NB4 (cell line): ENCODE results near the gene SMPX.
"Not testable (repeated sequence)": the region's sequence is repeated elsewhere in the genome, so short reads cannot be mapped to it uniquely, and the experiment has no call there.

Source experiments
- DNase-seq: peaks from one replicate; pipeline ENCODE4 v3.0.0; 2010; ENCODE audit warnings: low read depth
- H3K4me3 ChIP-seq: one replicate; pipeline ENCODE4 v1.5.1; 2011; ENCODE audit warnings: mild to moderate bottlenecking, low read depth, low read length, moderate library complexity
- MYC ChIP-seq: IDR thresholded peaks from 2 replicates; pipeline ENCODE4 v1.6.1; 2011; ENCODE audit warnings: low read depth, low read length
- POLR2A ChIP-seq: IDR thresholded peaks from 2 replicates; pipeline ENCODE4 v1.6.1; 2011; ENCODE audit warnings: mild to moderate bottlenecking; ENCODE audit not compliant: insufficient read length; ENCODE audit errors: extremely low read depth
- TF ChIP-seq, protein P1 (sequence below): IDR thresholded peaks from 2 replicates; pipeline ENCODE4 v1.6.1; 2011; ENCODE audit warnings: low read depth, low read length
- TF ChIP-seq, protein P2 (sequence below): IDR thresholded peaks from one replicate; pipeline ENCODE4 v1.5.1; 2012; ENCODE audit warnings: low read depth, low read length

SMPX gene

DNA sequence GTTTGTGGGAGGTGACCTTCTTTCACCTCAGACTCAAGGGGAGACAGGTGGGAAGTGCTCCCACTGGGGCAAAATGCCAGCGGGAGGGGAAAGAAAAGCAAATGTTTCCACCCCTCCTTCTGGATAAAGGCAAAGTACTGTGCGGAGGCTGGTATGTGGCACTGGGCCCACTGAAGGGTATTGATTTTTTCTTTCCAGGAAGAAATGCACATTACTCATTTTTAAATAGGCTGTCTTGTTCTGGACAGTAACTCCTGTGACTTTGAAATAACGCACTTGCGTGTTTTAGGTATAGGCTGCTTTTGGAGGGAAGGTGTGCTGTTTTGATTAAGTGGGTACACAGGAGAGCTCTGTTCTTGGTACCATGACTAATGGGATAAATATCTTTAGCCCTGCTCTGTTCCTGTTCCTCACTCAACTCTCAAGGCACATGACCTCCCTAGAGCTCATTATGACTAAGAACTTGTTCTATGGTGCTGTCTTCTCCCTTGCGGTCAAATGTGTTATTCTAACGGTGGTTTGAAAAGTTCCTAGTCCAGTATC lies 40.8 kb upstream of the SMPX start:
- DNase-seq = no peak

DNA sequence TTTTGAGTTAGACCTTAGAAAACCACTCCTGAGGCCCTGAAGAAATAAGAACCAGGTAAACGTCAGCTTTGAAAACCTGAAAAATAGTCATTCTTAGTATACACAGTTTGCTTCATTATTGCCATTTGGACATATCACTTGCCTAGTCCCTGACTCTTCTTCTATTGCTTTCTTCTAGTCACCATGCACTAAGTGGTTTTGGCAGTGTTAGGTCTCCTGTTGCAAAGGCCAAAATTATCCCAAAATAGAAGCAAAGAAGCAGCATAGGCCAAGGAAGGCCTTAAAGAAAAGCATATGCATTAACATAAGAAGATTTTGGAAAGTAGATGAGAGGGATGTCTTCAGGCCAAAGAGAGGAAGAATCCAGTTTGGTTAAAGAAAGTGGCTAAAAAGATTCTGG lies 24.1 kb upstream of the SMPX start:
- DNase-seq = no peak
- TF ChIP-seq, protein P1, sequence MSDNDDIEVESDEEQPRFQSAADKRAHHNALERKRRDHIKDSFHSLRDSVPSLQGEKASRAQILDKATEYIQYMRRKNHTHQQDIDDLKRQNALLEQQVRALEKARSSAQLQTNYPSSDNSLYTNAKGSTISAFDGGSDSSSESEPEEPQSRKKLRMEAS = no peak
- TF ChIP-seq MYC (no peak), POLR2A (no peak)
- TF ChIP-seq, protein P2, sequence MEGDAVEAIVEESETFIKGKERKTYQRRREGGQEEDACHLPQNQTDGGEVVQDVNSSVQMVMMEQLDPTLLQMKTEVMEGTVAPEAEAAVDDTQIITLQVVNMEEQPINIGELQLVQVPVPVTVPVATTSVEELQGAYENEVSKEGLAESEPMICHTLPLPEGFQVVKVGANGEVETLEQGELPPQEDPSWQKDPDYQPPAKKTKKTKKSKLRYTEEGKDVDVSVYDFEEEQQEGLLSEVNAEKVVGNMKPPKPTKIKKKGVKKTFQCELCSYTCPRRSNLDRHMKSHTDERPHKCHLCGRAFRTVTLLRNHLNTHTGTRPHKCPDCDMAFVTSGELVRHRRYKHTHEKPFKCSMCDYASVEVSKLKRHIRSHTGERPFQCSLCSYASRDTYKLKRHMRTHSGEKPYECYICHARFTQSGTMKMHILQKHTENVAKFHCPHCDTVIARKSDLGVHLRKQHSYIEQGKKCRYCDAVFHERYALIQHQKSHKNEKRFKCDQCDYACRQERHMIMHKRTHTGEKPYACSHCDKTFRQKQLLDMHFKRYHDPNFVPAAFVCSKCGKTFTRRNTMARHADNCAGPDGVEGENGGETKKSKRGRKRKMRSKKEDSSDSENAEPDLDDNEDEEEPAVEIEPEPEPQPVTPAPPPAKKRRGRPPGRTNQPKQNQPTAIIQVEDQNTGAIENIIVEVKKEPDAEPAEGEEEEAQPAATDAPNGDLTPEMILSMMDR = no peak
- no peak overlapping the region for H3K4me3 ChIP-seq

More for the DNA sequence above, 40.8 kb upstream of the SMPX start:
- TF ChIP-seq, protein P2 = no peak
- TF ChIP-seq, protein P1 = no peak
- TF ChIP-seq POLR2A = no peak
- no peak overlapping the region for H3K4me3 ChIP-seq

DNA sequence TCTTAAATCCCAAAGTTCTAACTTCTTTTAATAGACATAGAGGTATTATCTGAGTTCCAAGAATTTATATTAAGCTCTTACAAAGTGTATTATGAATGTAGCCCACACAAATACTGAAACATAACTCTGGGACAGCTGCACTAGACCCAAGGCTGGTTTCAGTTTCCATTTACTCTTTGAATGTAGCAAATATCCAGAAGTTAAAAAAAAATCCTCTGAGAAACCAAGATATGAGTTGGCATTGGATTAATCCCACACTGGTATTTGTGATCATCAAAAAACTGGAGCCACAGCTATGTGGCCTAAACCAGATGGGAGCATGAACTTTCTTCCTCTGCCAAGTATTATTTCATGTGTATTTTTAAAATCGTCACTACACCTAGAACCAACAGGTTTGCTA lies 23.6 kb upstream of the SMPX start:
- H3K4me3 ChIP-seq = no peak overlapping the region
- TF ChIP-seq, protein P1 = no peak
- TF ChIP-seq, protein P2 = no peak
- TF ChIP-seq POLR2A (no peak), MYC (no peak)
- DNase-seq = no peak

DNA sequence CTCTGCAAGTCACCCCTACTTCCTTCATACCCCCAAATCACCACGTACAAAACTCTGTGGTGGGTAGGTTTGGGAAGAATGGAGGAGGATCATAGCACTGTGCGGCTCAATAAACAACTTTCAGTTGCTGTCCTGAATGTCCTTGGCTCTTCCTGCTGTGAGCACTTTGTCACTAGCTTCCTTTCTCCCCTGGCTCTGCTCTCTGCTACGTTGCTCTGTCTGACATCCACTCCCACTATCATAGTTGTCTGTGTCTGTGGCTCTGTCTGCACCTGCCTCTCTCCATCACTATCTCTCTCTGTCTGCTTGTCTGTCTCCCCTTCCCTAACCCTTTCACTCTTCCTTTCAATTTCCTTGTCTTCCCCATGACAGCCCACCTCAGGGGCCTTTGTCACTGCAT lies 21.2 kb upstream of the SMPX start:
- no peak for DNase-seq
- no peak overlapping the region for H3K4me3 ChIP-seq
- TF ChIP-seq, protein P2 = no peak
- TF ChIP-seq MYC (no peak), POLR2A (no peak)
- TF ChIP-seq, protein P1 = no peak

DNA sequence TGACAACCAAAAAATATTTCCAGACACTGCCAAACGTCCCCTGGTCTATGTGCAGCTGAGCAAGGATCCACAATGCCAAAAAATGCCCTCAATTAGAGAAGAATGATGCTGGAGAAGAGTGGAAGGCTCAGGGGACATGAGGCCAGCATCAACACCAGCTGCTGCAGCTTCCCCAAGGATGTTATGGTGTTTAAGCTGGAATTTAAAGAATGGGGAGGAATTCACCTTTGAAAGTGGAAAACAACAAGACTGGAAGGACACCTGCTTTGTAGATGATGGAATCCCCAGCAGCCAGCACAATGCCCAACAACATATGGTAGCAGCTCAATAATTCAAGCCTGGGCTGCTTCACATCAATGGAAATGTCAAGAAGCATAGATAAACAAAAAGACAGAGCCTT lies 20.3 kb upstream of the SMPX start:
- H3K4me3 ChIP-seq = no peak overlapping the region
- DNase-seq = no peak
- TF ChIP-seq MYC = no peak
- TF ChIP-seq, protein P1 = no peak
- TF ChIP-seq, protein P2 = no peak
- TF ChIP-seq POLR2A = no peak

DNA sequence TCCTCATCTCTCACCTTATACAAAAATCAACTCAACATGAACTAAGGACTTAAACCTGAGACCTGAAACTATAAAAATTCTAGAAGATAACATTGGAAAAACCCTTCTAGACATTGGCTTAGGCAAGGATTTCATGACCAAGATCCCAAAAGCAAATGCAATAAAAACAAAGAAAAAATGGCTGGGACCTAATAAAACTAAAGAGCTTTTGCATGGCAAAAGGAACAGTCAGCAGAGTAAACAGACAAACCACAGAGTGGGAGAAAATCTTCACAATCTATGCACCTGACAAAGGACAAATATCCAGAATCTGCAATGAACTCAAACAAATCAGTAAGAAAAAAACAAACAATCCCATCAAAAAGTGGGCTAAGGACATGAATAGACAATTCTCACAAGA lies 17.2 kb upstream of the SMPX start:
- not testable (repeated sequence) for DNase-seq, H3K4me3 ChIP-seq

DNA sequence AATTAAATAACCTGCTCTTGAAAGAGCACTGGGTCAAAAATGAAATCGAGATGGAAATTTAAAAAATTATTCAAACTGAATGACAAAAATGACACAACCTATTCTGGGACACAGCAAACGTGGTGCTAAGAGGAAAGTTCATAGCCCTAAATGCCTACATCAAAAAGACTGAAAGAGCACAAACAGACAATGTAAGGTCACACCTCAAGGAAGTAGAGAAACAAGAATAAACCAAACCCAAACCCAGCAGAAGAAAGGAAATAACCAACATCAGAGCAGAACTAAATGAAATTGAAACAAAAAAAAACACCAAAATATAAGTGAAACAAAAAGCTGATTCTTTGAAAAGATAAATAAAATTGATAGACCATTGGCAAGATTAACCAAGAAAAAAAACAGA lies 15.1 kb upstream of the SMPX start:
- not testable (repeated sequence) for H3K4me3 ChIP-seq, DNase-seq
